GM18951 (cell line): ENCODE results near the gene SCN4B.
"Not testable (repeated sequence)": the region's sequence is repeated elsewhere in the genome, so short reads cannot be mapped to it uniquely, and the experiment has no call there.

Source experiments
- POLR2A ChIP-seq: IDR thresholded peaks from 4 replicates; pipeline ENCODE4 v1.6.1; 2011; ENCODE audit warnings: mild to moderate bottlenecking; ENCODE audit not compliant: insufficient read length, insufficient read depth; ENCODE audit errors: extremely low read depth
- in situ Hi-C: fragments of 300-500 bp; cut with MboI; formaldehyde crosslinking; loops from one replicate; pipeline ENCODE4 v1.12.0; 2022; ENCODE audit warnings: low sequenced_read_pairs, mixed read lengths, inconsistent platforms; ENCODE audit not compliant: unreplicated experiment

The SCN4B gene

DNA sequence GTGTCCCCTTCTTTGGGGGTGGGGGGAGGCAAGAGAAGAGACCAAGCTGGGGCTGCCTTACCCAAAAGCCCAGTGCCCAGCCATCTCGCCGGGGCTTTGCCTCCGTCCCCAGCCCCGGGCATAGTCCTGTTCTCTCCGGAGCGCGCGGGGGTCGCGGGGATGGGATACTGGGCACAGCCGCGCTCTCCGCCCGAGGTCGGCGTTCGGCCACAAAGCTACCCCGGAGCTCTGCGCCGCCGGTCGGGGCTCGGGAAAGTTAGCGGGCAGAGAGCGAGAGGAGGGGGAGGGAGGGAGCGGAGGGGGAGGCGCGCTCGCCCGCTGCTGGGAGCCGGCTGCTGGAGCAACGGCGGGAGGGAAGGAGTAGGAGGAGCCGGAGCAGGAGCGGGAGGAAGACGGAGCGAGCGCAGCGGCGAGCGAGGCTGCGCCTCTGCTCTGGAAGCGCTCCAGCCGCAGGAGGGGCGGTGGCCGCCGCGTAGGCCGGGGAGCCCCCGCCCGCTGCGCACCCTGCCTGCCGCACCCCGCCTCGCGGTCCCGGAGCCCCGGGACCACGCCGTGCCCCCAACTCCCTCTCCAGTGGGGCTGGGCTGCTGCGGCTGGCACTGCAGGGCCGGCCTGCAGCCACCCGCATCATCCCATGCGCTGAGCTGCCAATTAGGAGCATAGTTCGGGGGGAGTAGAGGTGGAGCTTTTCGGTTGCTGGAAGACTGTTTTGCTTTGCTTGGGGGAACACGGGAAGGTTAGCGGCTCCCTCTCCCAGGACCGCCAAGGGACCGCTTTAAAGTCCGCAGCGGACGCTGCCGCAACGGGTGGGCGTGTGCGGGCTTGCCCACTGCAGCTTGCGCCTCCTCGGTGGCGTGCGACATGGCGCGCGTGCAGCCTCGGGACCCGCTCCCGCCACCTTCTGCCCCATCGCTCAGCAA lies at the start of gene SCN4B:
Gene SCN4B (minus strand): TSS at position 272 of the 920 bp plus-strand sequence. CDS start 150 bp downstream, at position 122.
- in situ Hi-C loops = no loop called here
- no peak for TF ChIP-seq POLR2A

DNA sequence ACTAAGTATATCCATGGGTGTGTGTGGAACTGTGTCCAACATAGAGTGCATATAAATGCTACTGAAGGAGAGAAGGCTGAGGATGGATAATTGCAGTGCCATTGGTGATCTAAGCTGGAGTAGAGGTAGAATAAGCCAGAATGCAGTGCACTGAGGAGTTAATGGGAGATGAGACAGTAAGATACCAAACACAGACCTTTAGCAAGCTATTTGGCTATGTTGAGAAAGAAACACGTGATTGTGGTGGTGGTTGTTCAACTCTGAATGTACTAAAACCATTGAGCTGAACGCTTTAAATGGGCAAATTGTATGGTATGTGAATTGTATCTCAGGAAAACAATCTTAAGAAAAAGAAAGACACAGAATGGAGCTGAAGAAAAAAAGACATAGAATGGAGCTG lies 49.3 kb upstream of the SCN4B start:
- in situ Hi-C loops = loop anchor here (10.0 kb wide), 1 partner anchor 153 kb away; the partner anchor contains the start of gene UBE4A
- no peak for TF ChIP-seq POLR2A

- in situ Hi-C loops = loop anchor here (10.0 kb wide), 1 partner anchor 154 kb away; the partner anchor contains the start of gene UBE4A
- TF ChIP-seq POLR2A = no peak
Observed at GRCh38 chr11:118200901-118201680, 48.5 kb upstream of the SCN4B start.

GRCh38 chr11:118200497-118200896 lies 47.9 kb upstream of the SCN4B start:
- in situ Hi-C loops = loop anchor here (10.0 kb wide), 1 partner anchor 154 kb away; the partner anchor contains the start of gene UBE4A
- TF ChIP-seq POLR2A = no peak

DNA sequence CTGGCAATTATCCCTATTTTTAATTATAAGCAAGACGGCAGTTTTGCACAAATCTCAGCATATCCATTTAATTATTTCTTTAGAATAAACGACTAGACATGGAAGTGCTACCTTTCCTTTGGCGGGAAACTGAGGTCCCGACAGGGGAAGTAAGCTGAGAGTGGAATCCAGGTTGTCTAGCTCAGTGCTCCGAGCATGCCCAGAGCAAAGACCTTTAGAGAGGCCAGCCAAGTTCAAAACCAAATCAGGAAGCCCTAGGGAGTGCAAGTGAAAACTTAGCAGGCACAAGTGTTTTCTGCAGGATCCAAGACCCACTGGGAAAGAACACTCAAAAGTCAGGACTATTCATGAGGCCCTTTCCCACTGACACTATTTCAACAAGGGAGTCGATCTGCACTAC lies 46.5 kb upstream of the SCN4B start:
- no peak for TF ChIP-seq POLR2A
- in situ Hi-C loops = no loop called here

DNA sequence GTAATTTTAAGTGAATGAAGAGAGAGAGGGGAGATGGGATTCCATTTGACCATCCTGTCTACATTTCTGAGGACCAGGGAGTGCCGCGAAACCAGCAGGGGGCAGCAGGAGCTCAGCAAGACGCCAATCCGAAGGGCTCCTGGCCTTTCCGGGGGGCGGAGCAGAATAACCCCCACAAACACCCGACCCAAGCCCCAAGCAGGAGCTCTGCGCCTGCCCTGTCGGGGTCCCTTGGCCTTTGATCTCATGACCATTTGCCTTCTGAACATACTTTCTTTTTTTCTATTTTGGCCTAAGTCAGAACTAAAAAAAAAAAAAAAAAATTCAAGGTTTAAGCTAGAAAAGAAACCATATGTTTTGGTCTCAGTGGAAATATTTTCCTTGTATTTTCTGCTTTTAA lies 45.7 kb upstream of the SCN4B start:
- TF ChIP-seq POLR2A = no peak
- in situ Hi-C loops = no loop called here

GRCh38 chr11:118194835-118195627 lies 42.4 kb upstream of the SCN4B start:
- in situ Hi-C loops = no loop called here
- no peak for TF ChIP-seq POLR2A

DNA sequence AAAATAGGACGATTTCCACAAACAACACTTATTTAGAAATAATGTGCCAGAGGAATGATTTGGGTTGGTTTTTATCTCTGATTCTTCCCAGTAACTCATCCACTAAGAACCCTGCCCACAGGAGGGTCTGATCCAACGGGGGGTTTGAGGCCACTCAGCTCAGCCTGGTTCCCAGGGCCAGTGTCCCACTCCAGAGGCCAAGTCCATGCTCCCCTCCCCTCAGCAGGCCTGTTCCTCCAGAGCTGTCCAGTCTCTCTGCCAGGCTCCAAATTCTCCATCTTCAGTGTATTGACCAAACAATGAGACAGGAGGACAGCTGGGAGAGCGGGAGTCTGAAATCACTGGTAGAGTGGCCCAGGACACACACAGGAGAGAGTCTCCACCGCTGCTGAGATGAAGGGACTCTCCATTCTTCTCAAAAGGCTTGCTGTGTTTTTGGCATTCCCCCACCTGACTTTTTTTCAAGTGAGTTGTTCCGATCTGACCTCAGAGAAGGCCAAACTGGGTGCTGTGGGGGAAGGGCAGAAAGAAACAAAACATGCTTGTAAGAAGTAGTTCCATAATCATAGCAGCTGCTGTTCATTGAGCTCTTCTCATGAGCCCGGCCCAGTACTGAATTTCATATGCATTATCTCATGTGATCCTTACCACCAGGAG lies 41.4 kb upstream of the SCN4B start:
- no peak for TF ChIP-seq POLR2A
- in situ Hi-C loops = no loop called here

- in situ Hi-C loops = not testable (repeated sequence)
Observed at GRCh38 chr11:118192817-118193216, 40.2 kb upstream of the SCN4B start.

DNA sequence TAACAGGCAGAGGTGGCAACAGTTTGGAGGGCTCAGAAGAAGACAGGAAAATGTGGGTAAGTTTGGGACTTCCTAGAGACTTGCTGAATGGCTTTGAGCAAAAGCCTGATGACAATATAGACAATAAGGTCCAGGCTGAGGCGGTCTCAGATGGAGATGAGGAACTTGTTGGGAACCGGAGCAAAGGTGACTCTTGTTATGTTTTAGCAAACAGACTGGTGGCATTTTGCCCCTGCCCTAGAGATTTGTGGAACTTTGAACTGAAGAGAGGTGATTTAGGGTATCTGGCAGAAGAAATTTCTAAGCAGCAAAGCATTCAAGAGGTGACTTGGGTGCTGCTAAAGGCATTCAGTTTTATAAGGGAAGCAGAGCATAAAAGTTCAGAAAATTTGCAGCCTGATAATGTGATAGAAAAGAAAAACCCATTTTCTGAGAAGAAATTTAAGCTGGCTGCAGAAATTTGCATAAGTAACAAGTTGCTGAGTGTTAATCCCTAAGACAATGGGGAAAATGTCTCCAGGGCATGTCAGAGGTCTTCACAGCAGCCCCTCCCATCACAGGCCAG lies 38.4 kb upstream of the SCN4B start:
- in situ Hi-C loops = not testable (repeated sequence)

DNA sequence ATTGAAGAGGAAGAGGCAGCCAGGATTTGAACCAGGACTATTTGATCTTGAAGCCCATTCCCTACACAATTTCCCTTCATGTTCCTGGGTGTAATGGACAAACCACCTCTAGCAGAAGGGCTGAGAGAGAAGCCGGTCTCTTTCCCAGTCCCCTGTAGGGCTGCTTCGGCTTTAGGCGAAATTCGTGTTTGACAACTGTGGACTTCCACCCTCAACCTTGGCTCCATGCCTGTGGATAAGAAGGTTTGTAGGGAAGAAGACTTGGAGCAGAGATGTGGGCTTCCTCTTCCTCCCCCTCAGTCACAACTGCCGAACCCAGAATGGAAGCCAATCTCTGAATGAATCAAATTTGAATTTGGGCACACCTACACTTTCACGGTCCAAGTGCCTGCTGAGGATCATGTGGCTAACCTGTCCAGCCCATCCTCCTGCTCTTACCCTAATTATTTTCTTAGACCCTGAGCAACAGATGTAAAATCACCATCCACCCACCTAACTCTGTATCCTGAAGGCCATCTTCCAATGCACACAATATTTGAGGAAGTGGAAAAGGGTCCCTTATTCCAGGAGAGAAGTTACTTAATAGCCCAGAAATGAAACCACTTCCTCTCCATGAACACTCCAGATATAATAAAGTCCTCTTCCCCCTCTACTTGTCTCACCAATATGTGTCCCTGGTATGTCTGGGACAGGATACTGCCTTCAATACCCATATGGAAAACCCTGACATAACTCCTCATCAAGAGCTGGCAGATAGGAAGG lies 33.9 kb upstream of the SCN4B start:
- in situ Hi-C loops = no loop called here
- TF ChIP-seq POLR2A = no peak
